GM08714 (cell line): ENCODE results near the gene NANOGP8.

ENCODE experiments used
- H3K4me3 ChIP-seq: fragments of 200-500 bp; sonication (Bioruptor generic); 2 replicates; pipeline ENCODE4 v1.5.1; 2014; ENCODE audit warnings: mild to moderate bottlenecking, low read length, inconsistent platforms
- ZNF274 ChIP-seq: IDR thresholded peaks from 2 replicates; pipeline ENCODE4 v1.6.1; 2012; ENCODE audit warnings: mild to moderate bottlenecking, low read depth, low read length

The NANOGP8 gene

GRCh38 chr15:35080226-35080625 is 4.9 kb downstream of the NANOGP8 start:
- TF ChIP-seq ZNF274: no peak
- no peak overlapping the region for H3K4me3 ChIP-seq

GRCh38 chr15:35078221-35078915 is 6.7 kb downstream of the NANOGP8 start:
- H3K4me3 ChIP-seq: no peak overlapping the region
- no peak for TF ChIP-seq ZNF274

DNA sequence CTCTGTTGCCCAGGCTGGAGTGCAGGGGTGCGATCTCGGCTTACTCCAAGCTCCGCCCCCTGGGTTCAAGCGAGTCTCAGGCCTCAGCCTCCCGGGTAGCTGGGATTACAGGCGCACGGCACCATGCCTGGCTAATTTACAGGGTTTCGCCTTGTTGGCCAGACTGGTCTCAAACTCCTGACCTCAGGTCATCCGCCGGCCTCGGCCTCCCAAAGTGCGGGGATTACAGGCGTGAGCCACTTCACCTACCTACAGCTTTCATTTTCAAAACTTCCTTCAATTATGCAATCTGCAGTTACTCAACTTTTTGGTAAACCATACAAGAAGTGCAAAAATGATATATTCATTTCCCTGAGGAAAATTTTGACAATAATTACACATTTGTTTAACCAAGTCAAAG is 14.0 kb downstream of the NANOGP8 start:
- no peak overlapping the region for H3K4me3 ChIP-seq
- no peak for TF ChIP-seq ZNF274

GRCh38 chr15:35068846-35069475 is 16.1 kb downstream of the NANOGP8 start:
- TF ChIP-seq ZNF274: no peak

DNA sequence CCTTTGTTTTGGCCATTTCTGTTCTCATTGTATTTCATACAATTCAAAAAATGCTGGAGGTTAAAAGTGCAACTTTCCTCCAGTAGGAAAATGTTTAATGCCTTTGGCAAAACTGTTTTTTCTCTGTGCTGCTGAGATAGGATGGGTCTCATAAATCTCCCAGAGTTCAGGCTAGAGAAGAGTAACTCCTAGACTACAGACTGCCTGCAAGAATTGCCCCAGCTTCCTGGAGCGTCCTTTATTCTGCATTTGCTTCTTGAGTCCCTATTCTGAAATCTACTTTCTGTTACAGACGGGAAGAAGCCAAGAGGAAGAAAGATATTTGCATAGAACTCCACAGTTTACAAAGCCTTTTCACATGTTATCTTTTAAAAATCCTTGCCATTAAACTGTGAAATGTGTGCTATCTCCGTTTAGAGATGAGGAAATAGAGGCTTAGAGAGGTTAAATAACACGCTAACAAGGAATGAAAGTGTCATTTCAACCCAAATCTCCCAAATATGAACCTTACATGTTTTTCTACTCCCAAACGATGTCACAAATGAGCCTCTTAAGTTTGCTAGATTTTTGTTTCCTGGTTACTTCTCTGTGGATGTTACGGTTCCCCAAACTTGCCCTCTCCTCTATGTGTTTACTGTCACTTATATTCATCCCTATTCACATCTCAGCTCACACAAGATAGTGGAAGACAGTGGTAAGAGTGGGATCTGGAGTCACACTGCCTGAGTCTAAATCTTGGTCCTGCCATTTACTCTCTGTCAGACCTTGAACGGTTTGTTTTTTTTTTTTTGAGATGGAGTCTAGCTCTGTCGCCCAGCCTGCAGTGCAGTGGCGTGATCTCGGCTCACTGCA is 17.4 kb downstream of the NANOGP8 start:
- no peak overlapping the region for H3K4me3 ChIP-seq
- no peak for TF ChIP-seq ZNF274

More at GRCh38 chr15:35068846-35069475, 16.1 kb downstream of the NANOGP8 start:
- no peak overlapping the region for H3K4me3 ChIP-seq

DNA sequence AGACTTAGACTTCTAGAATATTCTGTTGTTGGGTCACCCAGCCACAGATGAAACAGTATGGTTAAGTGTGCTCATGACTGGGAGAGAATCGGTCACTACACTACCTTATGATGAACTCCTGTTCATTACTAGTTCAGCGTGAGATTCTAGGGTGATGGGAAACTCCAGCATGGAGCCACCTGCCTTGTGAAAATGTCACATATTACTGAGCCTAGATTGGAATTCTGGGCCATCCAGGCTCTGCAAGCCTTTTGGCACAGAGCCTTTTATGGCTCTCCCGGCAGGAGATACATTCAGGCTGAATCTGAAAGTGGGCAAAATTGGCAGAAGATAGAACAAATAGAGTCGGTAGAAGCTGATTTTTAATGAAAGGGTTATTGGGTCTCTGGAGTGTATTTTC is 19.0 kb downstream of the NANOGP8 start:
- no peak overlapping the region for H3K4me3 ChIP-seq
- TF ChIP-seq ZNF274: no peak

DNA sequence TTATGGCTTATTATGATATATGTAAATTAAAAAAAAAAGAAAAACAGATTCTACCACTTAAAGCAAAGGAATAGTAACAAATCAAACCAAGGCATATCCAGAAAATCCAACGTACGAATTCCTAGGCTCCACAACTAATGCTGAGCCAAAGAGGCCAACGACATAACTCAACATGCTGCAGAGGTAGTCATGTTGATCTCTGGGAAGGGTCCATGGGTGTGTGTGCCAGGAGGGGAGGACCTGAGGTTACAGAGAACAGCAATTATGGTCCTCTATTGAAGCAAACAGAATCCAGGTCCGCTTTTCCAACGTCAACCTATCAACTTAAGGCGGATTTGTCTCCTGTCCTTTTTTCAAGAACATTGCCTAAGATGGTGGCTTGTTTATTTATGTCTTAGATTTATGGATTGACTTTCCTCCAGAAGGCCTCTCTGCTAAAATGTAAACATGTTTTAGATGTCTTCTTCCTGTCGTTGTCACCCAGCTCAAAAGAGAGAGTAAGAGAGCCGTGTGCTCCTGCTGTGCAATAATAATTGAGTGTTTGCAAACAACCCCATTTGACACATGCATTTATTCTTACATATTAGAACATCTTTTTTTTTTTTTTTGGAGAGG is 20.4 kb downstream of the NANOGP8 start:
- no peak for TF ChIP-seq ZNF274
- no peak overlapping the region for H3K4me3 ChIP-seq

GRCh38 chr15:35062738-35063099 is 22.4 kb downstream of the NANOGP8 start:
- TF ChIP-seq ZNF274: no peak
- H3K4me3 ChIP-seq: no peak overlapping the region

DNA sequence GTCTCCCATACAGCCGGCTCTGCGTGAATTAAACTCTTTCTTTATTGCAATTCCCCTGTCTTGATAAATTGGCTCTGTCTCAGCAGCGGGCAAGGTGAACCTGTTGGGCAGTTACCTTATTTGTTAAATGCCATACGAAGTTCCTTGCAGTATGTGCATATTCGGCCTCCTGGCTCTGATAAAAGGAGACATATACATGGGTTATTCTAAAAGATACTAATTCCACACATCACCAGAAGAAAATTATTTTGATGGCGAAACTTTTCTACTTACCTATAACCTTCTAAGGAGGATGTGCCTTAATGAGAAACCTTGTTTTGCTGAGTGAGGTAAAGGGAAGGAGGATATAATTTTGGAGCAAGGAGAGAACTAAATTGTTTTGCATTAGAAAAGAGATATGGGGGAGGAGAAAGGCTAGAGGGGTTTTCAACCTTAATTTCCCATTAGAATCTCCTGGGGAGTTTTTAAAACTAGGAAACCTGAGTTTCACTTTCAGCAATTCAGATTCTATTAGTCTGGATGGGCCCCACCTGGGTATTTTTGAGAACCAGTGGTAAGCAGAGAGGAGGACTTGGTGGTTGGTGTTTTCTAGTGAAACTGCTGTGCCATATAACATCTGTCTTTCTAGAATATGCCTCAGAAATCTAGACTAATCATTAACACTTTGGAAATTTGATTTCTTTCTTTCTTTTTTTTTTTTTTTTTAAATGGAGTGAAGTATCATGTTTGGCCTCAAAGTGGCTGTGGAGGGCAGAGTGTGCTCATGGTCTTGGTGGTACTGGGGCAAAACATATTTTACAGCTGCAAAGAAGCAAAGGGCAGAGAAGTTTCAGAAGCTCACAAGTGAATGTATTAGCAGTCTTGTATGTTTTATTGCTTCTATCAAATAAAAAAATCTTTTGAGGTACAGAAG is 23.0 kb downstream of the NANOGP8 start:
- H3K4me3 ChIP-seq: no peak overlapping the region
- TF ChIP-seq ZNF274: no peak

DNA sequence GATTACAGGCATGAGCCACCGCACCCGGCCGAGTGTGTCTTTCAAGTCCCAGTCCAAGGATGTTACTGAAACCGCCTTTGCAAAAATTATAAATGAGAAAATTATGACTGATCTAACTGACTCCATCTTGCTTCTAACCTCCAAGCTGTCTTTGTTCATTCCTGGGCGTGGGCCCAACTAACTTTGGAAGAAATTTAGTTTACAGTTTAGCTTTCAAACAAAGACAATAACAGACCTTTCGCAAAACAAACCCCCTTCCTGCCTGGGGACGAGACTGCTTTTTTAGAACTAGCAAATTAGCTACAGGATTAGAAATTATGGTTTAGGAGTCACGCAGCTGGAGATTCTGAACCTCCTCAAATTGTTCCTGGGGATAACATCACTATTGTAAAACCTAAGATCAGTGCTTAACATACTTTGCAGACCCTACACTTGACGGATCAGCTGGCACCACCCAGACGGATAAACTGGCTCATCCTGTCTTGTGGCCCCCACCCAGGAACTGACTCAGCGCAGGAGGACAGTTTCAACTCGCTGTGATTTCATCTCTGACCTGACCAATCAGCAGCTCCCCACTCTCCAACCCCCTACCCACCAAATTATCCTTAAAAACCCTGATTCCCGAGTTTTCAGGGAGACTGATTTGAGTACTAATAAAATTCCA is 23.8 kb downstream of the NANOGP8 start:
- no peak for TF ChIP-seq ZNF274
- H3K4me3 ChIP-seq: no peak overlapping the region

DNA sequence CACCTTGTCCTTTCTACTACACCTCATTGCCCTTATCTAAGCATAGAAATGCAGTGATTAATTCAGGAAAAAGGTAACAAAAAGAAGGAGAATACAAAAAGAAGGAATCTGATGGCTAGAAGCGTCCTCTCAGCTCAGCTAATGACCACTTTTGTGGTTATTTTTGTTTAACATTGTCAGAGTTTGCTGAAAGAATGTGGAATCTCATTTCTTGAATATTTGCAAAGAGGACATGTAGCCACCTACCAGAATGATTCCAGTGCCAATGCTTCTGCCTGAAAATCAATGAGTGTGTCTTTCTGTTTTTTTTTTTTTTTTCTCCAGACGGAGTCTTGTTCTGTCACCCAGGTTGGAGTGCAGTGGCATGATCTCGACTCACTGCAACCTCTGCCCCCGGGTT is 24.5 kb downstream of the NANOGP8 start:
- TF ChIP-seq ZNF274: no peak
- no peak overlapping the region for H3K4me3 ChIP-seq

GRCh38 chr15:35058534-35059054 is 26.5 kb downstream of the NANOGP8 start:
- no peak for TF ChIP-seq ZNF274
- H3K4me3 ChIP-seq: no peak overlapping the region
